SK-N-SH (cell line): ENCODE measurements around the gene KLK3. TPM values are rescaled to one million over a fixed set of nuclear protein-coding genes. Genes with fewer than 3 reads are reported as not detected.

Experiments used
- CTCF ChIA-PET: fragments of 300-600, 350-600 bp; formaldehyde crosslinking; extraction: SDS; loops from one replicate; lab custom pipeline; 2021; lab: Yijun Ruan, JAX
- POLR2A ChIA-PET: fragments of 350-600 bp; sonication (Branson Sonifier 250); formaldehyde crosslinking; extraction: SDS; loops from one replicate; lab custom pipeline; 2020; ENCODE audit warnings: antibody characterized with exemption, inconsistent platforms; lab: Yijun Ruan, JAX
- DNase-seq: peaks from one replicate; pipeline ENCODE4 v3.0.0; 2012
- H2AFZ ChIP-seq: fragments of 200-600 bp; sonication (generic); 2 replicates; pipeline ENCODE4 v1.8.1; 2016; ENCODE audit warnings: antibody characterized with exemption, mild to moderate bottlenecking, low read depth
- H3F3A ChIP-seq: fragments of 200-600 bp; sonication (generic); replicated peaks from 2 replicates; pipeline ENCODE3; 2016; ENCODE audit warnings: antibody characterized with exemption, mild to moderate bottlenecking; ENCODE audit not compliant: insufficient read depth
- H3K27ac ChIP-seq, 2 experiments: fragments of 200-500 bp in 1 of 2; fragments of 200-600 bp in 1 of 2; sonication (Bioruptor generic) in 1 of 2; sonication (generic), shearing (Covaris generic) in 1 of 2; 2 replicates each; pipeline versions ENCODE4 v1.5.1 to v1.6.1; 2014 to 2016; ENCODE audit warnings: low read depth in 2 of 2, inconsistent platforms in 1 of 2, low read length in 1 of 2, mild to moderate bottlenecking in 1 of 2, mixed read lengths in 1 of 2
- H3K27me3 ChIP-seq: fragments of 200-600 bp; sonication (generic), shearing (Covaris generic); 2 replicates; pipeline ENCODE4 v1.6.1; 2016; ENCODE audit warnings: mixed run types; ENCODE audit not compliant: insufficient read depth
- H3K36me3 ChIP-seq, 2 experiments: fragments of 200-500 bp in 1 of 2; fragments of 200-600 bp in 1 of 2; sonication (Bioruptor generic) in 1 of 2; sonication (generic) in 1 of 2; replicated peaks in 1 of 2; 2 replicates each; pipeline versions ENCODE3 to v1.5.1; 2014 to 2016; ENCODE audit warnings: low read length in 1 of 2, mild to moderate bottlenecking in 1 of 2; ENCODE audit not compliant: insufficient read depth in 2 of 2, control insufficient read depth in 1 of 2
- H3K4me1 ChIP-seq, 2 experiments: fragments of 200-500 bp in 1 of 2; fragments of 200-600 bp in 1 of 2; sonication (Bioruptor generic) in 1 of 2; sonication (generic), shearing (Covaris generic) in 1 of 2; 2 replicates each; pipeline versions ENCODE4 v1.5.1 to v1.6.1; 2014 to 2016; ENCODE audit warnings: low read depth in 1 of 2, low read length in 1 of 2, mixed run types in 1 of 2; ENCODE audit not compliant: insufficient read depth in 2 of 2, control insufficient read depth in 1 of 2
- H3K4me2 ChIP-seq: fragments of 200-600 bp; sonication (generic), shearing (Covaris generic); 2 replicates; pipeline ENCODE4 v1.6.1; 2017; ENCODE audit warnings: mixed run types
- H3K4me3 ChIP-seq, 2 experiments: fragments of 200-500 bp in 1 of 2; fragments of 200-600 bp in 1 of 2; sonication (Bioruptor generic) in 1 of 2; sonication (generic), shearing (Covaris generic) in 1 of 2; 2 replicates each; pipeline versions ENCODE4 v1.5.1 to v1.8.1; 2014 to 2016; ENCODE audit warnings: low read depth in 2 of 2, inconsistent platforms in 1 of 2, low read length in 1 of 2, mild to moderate bottlenecking in 1 of 2, mixed read lengths in 1 of 2, moderate library complexity in 1 of 2
- H3K79me2 ChIP-seq: fragments of 200-600 bp; sonication (generic); 2 replicates; pipeline ENCODE4 v1.8.1; 2017; ENCODE audit warnings: mild to moderate bottlenecking; ENCODE audit not compliant: insufficient read depth
- H3K9ac ChIP-seq: fragments of 200-600 bp; sonication (generic); 2 replicates; pipeline ENCODE4 v1.6.1; 2017; ENCODE audit warnings: mixed run types
- H3K9me2 ChIP-seq: fragments of 200-600 bp; sonication (generic); 2 replicates; pipeline ENCODE4 v1.6.1; 2017; ENCODE audit warnings: mixed run types
- H3K9me3 ChIP-seq: fragments of 200-600 bp; sonication (generic); 2 replicates; pipeline ENCODE4 v1.6.1; 2017; ENCODE audit warnings: mixed run types, mild to moderate bottlenecking, moderate library complexity
- H4K20me1 ChIP-seq: fragments of 200-600 bp; sonication (generic); 2 replicates; pipeline ENCODE4 v1.6.1; 2017; ENCODE audit warnings: mild to moderate bottlenecking, mixed run types; ENCODE audit not compliant: insufficient read depth
- CHD2 ChIP-seq: fragments of 150-350 bp; IDR thresholded peaks from 2 replicates; pipeline ENCODE4 v1.6.1; 2018; ENCODE audit warnings: low read length; ENCODE audit not compliant: partially characterized antibody
- ELF1 ChIP-seq: IDR thresholded peaks from 2 replicates; pipeline ENCODE4 v1.4.0; 2012
- EP300 ChIP-seq, 2 experiments: IDR thresholded peaks; 2 replicates each; pipeline versions ENCODE4 v1.4.0 to v1.6.1; 2012; ENCODE audit warnings: borderline replicate concordance in 1 of 2, low read depth in 1 of 2, low read length in 1 of 2
- GATA2 ChIP-seq: sonication (generic); formaldehyde crosslinking; IDR thresholded peaks from 2 replicates; pipeline ENCODE4 v1.5.0; 2020; ENCODE audit warnings: mild to moderate bottlenecking, missing genetic modification reagents
- IRF3 ChIP-seq: fragments of 150-350 bp; IDR thresholded peaks from 2 replicates; pipeline ENCODE4 v1.6.1; 2016; ENCODE audit warnings: mild to moderate bottlenecking, low read depth, low read length
- JUND ChIP-seq: IDR thresholded peaks from 2 replicates; pipeline ENCODE4 v1.4.0; 2012
- MAX ChIP-seq: IDR thresholded peaks from 2 replicates; pipeline ENCODE4 v1.4.0; 2012; ENCODE audit warnings: low read depth
- MEF2A ChIP-seq: IDR thresholded peaks from 2 replicates; pipeline ENCODE4 v1.4.0; 2012; ENCODE audit warnings: low read depth, borderline replicate concordance
- MXI1 ChIP-seq: IDR thresholded peaks from 2 replicates; pipeline ENCODE4 v1.6.1; 2012; ENCODE audit warnings: mild to moderate bottlenecking, low read depth, low read length, improper control_type of control experiment
- NFIC ChIP-seq: IDR thresholded peaks from 2 replicates; pipeline ENCODE4 v1.4.0; 2012; ENCODE audit warnings: borderline replicate concordance
- PBX3 ChIP-seq: IDR thresholded peaks from 2 replicates; pipeline ENCODE4; 2012
- POLR2AphosphoS5 ChIP-seq: IDR thresholded peaks from 2 replicates; pipeline ENCODE4 v1.6.1; 2012; ENCODE audit warnings: low read depth, low read length
- RAD21 ChIP-seq: IDR thresholded peaks from 2 replicates; pipeline ENCODE4 v1.6.1; 2012; ENCODE audit warnings: mild to moderate bottlenecking, low read length
- RFX5 ChIP-seq: IDR thresholded peaks from 2 replicates; pipeline ENCODE4 v1.6.1; 2012; ENCODE audit warnings: mild to moderate bottlenecking, improper control_type of control experiment, low read length
- RXRA ChIP-seq: IDR thresholded peaks from 2 replicates; pipeline ENCODE4 v1.4.0; 2012; ENCODE audit warnings: low read depth, mild to moderate bottlenecking, borderline replicate concordance
- SIN3A ChIP-seq: IDR thresholded peaks from 2 replicates; pipeline ENCODE4 v1.6.1; 2012; ENCODE audit warnings: low read depth, mild to moderate bottlenecking, low read length, moderate library complexity, borderline replicate concordance
- TAF1 ChIP-seq: IDR thresholded peaks from 2 replicates; pipeline ENCODE4 v1.6.1; 2012; ENCODE audit warnings: low read depth, mild to moderate bottlenecking, low read length, moderate library complexity, borderline replicate concordance
- TCF12 ChIP-seq: IDR thresholded peaks from 2 replicates; pipeline ENCODE4 v1.4.0; 2012
- TEAD4 ChIP-seq: IDR thresholded peaks from 2 replicates; pipeline ENCODE4 v1.4.0; 2012; ENCODE audit warnings: mild to moderate bottlenecking, borderline replicate concordance; ENCODE audit not compliant: insufficient read depth
- YY1 ChIP-seq: IDR thresholded peaks from 2 replicates; pipeline ENCODE4 v1.4.0; 2012; ENCODE audit warnings: low read depth, mild to moderate bottlenecking
- WGBS: methylation state at CpG from one replicate; pipeline ENCODE4 v1.1.6; 2017; ENCODE audit warnings: low lambda C conversion rate; 5-methylcytosine and 5-hydroxymethylcytosine counted together
- polyA plus RNA-seq, 3 experiments: library from polyadenylated mRNA; depleted of rRNA; stranded (reverse); fragments of >200 nt; gene quantifications; 2 replicates each; pipeline ENCODE4 v1.2.3, GENCODE V29; 2012

Gene KLK3
- polyA plus RNA-seq, 1 of the 3 experiments (the other 2 are of a cell fraction), result not detected

GRCh38 chr19:50897191-50897607 lies 42.5 kb downstream of the KLK3 start:
- H3K9ac ChIP-seq, result no peak overlapping the region
- no peak for DNase-seq
- no peak for TF ChIP-seq CHD2
- no peak for TF ChIP-seq POLR2AphosphoS5
- POLR2A ChIA-PET, result no interaction called here
- H3K4me3 ChIP-seq, result no peak overlapping the region
- H3K27me3 ChIP-seq, result no peaks in the 10 kb centered on the region; the same call in 1 of the 2 replicates
- CTCF ChIA-PET, result interaction anchor here (0.9 kb wide), 1 partner anchor 9 kb away, joined by 3 read pairs; no protein-coding TSS in a partner anchor
- H3K9me2 ChIP-seq, result no peaks in the 10 kb centered on the region
- no peak overlapping the region for H3K4me2 ChIP-seq
- 8% methylated on average over 3 of the region's 3 CpGs for WGBS
- H3K27ac ChIP-seq, result no peak overlapping the region
- H3F3A ChIP-seq, result no peaks in the 10 kb centered on the region
- H3K36me3 ChIP-seq, result no peaks in the 10 kb centered on the region
- H3K9me3 ChIP-seq, result no peaks in the 10 kb centered on the region
- H4K20me1 ChIP-seq, result no peaks in the 10 kb centered on the region
- no peaks in the 10 kb centered on the region for H3K4me1 ChIP-seq
- no peaks in the 10 kb centered on the region for H3K79me2 ChIP-seq
- H2AFZ ChIP-seq, result no peak overlapping the region

GRCh38 chr19:50897612-50898011 lies 42.9 kb downstream of the KLK3 start:
- no peaks in the 10 kb centered on the region for H3K36me3 ChIP-seq
- DNase-seq, result no peak
- ChIA-PET POLR2A (no interaction called here), CTCF (interaction anchor here (0.5 to 0.9 kb wide), 2 partner anchors 10 to 541 kb away, joined by 3 read pairs; no protein-coding TSS in a partner anchor)
- H3K27ac ChIP-seq, result no peak overlapping the region
- H3K4me2 ChIP-seq, result no peak overlapping the region
- no peaks in the 10 kb centered on the region for H3K79me2 ChIP-seq
- H3K27me3 ChIP-seq, result no peaks in the 10 kb centered on the region; the same call in 1 of the 2 replicates
- no peak for TF ChIP-seq JUND
- no peak for TF ChIP-seq MEF2A
- TF ChIP-seq PBX3, result no peak
- TF ChIP-seq RAD21, result no peak
- no peak for TF ChIP-seq RXRA
- no peak for TF ChIP-seq GATA2 (CRISPR knock-in tag)
- no peak for TF ChIP-seq TCF12
- no peak for TF ChIP-seq EP300 (IDR thresholded peaks at IDR 0.05; ENCODE audit: borderline replicate concordance in 1 of 2, low read depth in 1 of 2, low read length in 1 of 2)
- TF ChIP-seq CHD2, result no peak
- TF ChIP-seq MAX, result no peak
- TF ChIP-seq RFX5, result no peak
- no peak for TF ChIP-seq TAF1
- no peak overlapping the region for H3K4me3 ChIP-seq
- H3F3A ChIP-seq, result no peaks in the 10 kb centered on the region
- 4% methylated on average over 3 of the region's 3 CpGs for WGBS
- H4K20me1 ChIP-seq, result no peaks in the 10 kb centered on the region
- H3K4me1 ChIP-seq, result no peaks in the 10 kb centered on the region
- no peak overlapping the region for H3K9ac ChIP-seq
- H2AFZ ChIP-seq, result no peak overlapping the region
- no peaks in the 10 kb centered on the region for H3K9me3 ChIP-seq
- H3K9me2 ChIP-seq, result no peaks in the 10 kb centered on the region

GRCh38 chr19:50898018-50898417 lies 43.3 kb downstream of the KLK3 start:
- POLR2A ChIA-PET, result no interaction called here
- no peak for TF ChIP-seq TCF12
- no peak for TF ChIP-seq SIN3A
- no peak for TF ChIP-seq EP300 (IDR thresholded peaks at IDR 0.05; ENCODE audit: borderline replicate concordance in 1 of 2, low read depth in 1 of 2, low read length in 1 of 2)
- TF ChIP-seq TEAD4, result no peak
- TF ChIP-seq YY1, result no peak
- no peak for TF ChIP-seq MXI1
- no peak for TF ChIP-seq IRF3
- no peak for TF ChIP-seq ELF1
- TF ChIP-seq TAF1, result no peak
- no peak for TF ChIP-seq RAD21
- no peak for TF ChIP-seq MAX
- no peak for TF ChIP-seq NFIC
- no peak overlapping the region for H3K4me2 ChIP-seq
- whole genome bisulfite sequencing, result 3% methylated on average over 4 of the region's 4 CpGs
- H2AFZ ChIP-seq, result no peak overlapping the region
- H3K79me2 ChIP-seq, result no peaks in the 10 kb centered on the region
- no peak for DNase-seq
- no peak overlapping the region for H3K27ac ChIP-seq
- no peaks in the 10 kb centered on the region for H3F3A ChIP-seq
- no peaks in the 10 kb centered on the region for H3K36me3 ChIP-seq
- no peaks in the 10 kb centered on the region for H3K4me1 ChIP-seq
- H3K9me2 ChIP-seq, result no peaks in the 10 kb centered on the region
- CTCF ChIA-PET, result interaction anchor here (0.5 to 0.9 kb wide), 2 partner anchors 10 to 541 kb away, joined by 3 read pairs; no protein-coding TSS in a partner anchor
- H3K9me3 ChIP-seq, result no peaks in the 10 kb centered on the region
- no peak overlapping the region for H3K9ac ChIP-seq
- no peaks in the 10 kb centered on the region for H4K20me1 ChIP-seq
- H3K4me3 ChIP-seq, result no peak overlapping the region
- H3K27me3 ChIP-seq, result no peaks in the 10 kb centered on the region; the same call in 1 of the 2 replicates
